ENCODE data around the gene CDH22.

The CDH22 gene

DNA sequence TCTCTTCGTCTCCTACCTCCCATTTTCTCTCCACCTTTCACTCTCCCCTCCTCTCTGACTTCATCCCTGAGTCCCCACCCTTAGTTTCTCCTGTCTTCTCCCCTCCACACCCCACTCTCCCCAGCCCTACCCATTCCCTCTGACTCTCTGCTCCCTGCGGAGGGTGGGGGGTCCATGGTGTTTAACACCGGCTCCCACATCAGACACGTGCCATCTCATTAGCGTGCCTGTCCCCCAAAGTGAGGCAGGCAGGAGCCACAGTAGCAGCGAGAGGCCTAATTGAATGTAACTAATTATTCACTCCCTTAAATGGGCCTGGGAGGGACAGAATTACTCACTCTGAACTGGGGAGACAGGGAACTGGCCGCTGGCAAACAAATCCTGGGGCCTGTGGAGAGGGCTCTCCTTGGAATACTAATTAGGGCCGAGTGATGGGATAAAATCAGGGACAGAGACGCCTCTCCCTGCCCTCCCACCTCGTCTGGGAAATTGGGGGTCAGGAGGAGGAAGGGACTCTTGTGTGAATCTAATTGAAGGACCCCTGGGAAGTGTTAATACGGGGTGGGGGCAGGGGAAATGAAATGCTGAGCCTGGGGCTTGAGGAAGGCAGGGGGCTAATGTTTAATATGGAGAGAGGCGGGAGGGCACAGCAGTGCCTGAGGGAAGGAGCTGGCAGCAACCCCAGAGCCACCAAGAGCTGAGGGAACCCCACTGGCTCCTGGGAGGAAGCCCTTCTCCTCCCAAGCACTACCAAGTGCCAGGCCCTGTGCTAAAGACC, 172.3 kb downstream of the CDH22 start:
- TF ChIP-seq TAF1 (IDR thresholded peaks at IDR 0.05; ENCODE audit: borderline replicate concordance, insufficient read depth, low read length) (no peak), POLR2AphosphoS5 (IDR thresholded peaks at IDR 0.05; ENCODE audit: low read depth, low read length) (no peak)

DNA sequence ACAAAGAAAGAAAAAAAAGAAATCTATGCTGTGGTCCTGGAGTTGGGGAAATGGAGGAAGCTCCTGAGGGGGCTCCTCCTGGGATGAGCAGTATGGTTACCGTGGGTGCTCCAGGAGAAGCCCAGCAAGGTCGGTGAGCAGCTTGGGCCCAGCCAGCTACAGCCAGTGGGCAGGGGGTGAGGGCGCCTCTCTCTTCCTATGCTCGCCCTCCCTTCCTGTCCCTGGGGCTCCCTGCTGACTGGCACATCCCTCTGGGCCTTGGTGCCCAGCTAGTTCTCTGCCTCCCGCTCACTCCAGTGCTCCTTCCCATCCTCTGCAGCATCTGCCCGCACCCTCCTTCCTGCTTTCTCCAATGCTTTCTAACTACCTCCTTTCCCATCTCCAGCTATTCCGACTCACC, 173.6 kb downstream of the CDH22 start:
- TF ChIP-seq FOXP2 (optimal IDR thresholded peaks at IDR 0.05; ENCODE audit: borderline replicate concordance, extremely low read depth, extremely low read length, insufficient read depth) (no peak), SIN3A (IDR thresholded peaks at IDR 0.05; ENCODE audit: borderline replicate concordance, insufficient read depth, low read length) (no peak), POLR2AphosphoS5 (IDR thresholded peaks at IDR 0.05; ENCODE audit: low read depth, low read length) (no peak), TAF1 (IDR thresholded peaks at IDR 0.05; ENCODE audit: borderline replicate concordance, insufficient read depth, low read length) (no peak)
- TF ChIP-seq, protein P1, sequence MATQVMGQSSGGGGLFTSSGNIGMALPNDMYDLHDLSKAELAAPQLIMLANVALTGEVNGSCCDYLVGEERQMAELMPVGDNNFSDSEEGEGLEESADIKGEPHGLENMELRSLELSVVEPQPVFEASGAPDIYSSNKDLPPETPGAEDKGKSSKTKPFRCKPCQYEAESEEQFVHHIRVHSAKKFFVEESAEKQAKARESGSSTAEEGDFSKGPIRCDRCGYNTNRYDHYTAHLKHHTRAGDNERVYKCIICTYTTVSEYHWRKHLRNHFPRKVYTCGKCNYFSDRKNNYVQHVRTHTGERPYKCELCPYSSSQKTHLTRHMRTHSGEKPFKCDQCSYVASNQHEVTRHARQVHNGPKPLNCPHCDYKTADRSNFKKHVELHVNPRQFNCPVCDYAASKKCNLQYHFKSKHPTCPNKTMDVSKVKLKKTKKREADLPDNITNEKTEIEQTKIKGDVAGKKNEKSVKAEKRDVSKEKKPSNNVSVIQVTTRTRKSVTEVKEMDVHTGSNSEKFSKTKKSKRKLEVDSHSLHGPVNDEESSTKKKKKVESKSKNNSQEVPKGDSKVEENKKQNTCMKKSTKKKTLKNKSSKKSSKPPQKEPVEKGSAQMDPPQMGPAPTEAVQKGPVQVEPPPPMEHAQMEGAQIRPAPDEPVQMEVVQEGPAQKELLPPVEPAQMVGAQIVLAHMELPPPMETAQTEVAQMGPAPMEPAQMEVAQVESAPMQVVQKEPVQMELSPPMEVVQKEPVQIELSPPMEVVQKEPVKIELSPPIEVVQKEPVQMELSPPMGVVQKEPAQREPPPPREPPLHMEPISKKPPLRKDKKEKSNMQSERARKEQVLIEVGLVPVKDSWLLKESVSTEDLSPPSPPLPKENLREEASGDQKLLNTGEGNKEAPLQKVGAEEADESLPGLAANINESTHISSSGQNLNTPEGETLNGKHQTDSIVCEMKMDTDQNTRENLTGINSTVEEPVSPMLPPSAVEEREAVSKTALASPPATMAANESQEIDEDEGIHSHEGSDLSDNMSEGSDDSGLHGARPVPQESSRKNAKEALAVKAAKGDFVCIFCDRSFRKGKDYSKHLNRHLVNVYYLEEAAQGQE (IDR thresholded peaks at IDR 0.05; ENCODE audit: insufficient read depth in 1 of 2, low read depth in 2 of 2, low read length in 2 of 2): no peak

DNA sequence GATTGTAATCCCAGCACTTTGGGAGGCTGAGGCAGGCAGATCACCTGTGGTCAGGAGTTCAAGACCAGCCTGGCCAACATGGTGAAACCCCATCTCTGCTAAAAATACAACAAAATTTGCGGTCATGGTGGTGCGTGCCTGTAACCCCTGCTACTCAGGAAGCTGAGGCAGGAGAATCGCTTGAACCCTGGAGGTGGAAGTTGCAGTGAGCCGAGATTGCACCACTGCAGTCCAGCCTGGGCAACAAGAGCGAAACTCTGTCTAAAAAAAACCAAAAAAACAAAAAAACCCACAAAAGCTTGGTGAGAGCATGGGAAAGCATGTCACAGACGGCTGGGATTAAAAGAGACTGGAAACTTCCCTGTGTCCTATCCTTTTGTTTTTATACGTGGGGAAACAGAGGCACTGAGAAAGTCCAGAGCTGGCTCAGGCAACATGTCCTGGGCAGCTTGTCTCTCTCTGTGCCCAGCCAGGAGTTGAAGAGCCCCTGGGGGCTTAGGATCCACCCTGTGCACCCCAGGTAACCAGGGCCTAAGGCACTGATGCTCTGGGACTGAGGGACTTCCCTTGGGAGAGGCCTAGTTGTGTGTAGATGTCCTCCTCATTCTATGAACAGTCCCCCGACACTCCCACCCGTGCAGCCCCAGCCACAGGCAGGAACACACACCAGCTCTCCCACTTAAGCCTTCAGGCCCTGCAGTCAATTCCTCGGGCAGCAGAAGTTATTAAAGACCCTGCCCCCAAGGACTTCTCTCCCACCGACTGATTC, 174.2 kb downstream of the CDH22 start:
- TF ChIP-seq FOXP2 (optimal IDR thresholded peaks at IDR 0.05; ENCODE audit: borderline replicate concordance, extremely low read depth, extremely low read length, insufficient read depth) (no peak), TAF1 (IDR thresholded peaks at IDR 0.05; ENCODE audit: borderline replicate concordance, insufficient read depth, low read length) (no peak), POLR2AphosphoS5 (IDR thresholded peaks at IDR 0.05; ENCODE audit: low read depth, low read length) (no peak), SIN3A (IDR thresholded peaks at IDR 0.05; ENCODE audit: borderline replicate concordance, insufficient read depth, low read length) (no peak)
- TF ChIP-seq, protein P1 (IDR thresholded peaks at IDR 0.05; ENCODE audit: insufficient read depth in 1 of 2, low read depth in 2 of 2, low read length in 2 of 2): no peak

DNA sequence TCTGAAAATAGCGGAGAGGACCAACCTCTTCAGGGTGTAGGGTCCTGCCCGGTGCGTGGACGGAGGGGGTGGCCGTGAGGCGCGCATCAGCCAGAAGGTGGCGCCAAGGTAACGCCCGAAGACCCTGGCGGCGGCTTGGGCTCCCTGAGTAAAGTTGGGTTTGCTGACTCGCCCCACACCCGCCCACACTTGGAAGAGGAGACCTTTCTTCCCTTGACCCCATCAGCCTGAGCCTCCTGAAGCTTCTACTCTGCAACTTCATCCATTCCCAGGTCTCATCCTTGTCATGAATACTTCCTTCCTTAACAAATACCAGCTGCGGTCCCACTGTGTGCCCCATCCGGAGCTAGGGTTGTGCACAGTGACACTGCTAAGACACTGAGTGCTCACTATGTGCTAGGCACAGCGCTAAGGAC, 175.6 kb downstream of the CDH22 start:
- TF ChIP-seq POLR2AphosphoS5 (IDR thresholded peaks at IDR 0.05; ENCODE audit: low read depth, low read length): no peak
- no peak for TF ChIP-seq TAF1 (IDR thresholded peaks at IDR 0.05; ENCODE audit: borderline replicate concordance, insufficient read depth, low read length)
- TF ChIP-seq, protein P1 (IDR thresholded peaks at IDR 0.05; ENCODE audit: insufficient read depth in 1 of 2, low read depth in 2 of 2, low read length in 2 of 2): 0 out of 4 replicates have a peak, but pooled peaks of 1 of the 2 experiments have one; percentile 8
- peak; percentile 36 for TF ChIP-seq FOXP2 (optimal IDR thresholded peaks at IDR 0.05; ENCODE audit: borderline replicate concordance, extremely low read depth, extremely low read length, insufficient read depth)
- no peak for TF ChIP-seq SIN3A (IDR thresholded peaks at IDR 0.05; ENCODE audit: borderline replicate concordance, insufficient read depth, low read length)

DNA sequence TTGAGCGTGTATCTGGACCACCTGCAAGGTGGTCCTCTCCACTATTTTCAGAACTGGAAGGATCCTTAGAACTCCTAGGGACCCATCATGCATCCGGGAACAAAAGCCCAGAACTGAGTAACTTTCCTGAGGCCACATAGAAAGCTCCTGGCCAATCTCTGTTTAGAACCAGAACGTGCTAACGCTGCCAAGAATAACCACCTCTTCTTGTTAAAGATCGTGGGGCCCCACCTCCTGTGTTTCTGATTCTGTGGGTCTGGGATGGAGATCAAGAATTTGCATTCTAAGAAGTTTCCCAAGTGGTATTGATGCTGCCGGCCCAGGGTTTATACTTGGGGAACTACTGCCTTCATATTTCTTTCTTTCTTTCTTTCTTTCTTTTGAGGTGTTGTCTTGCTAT, 176.9 kb downstream of the CDH22 start:
- TF ChIP-seq POLR2AphosphoS5 (IDR thresholded peaks at IDR 0.05; ENCODE audit: low read depth, low read length) (no peak), FOXP2 (optimal IDR thresholded peaks at IDR 0.05; ENCODE audit: borderline replicate concordance, extremely low read depth, extremely low read length, insufficient read depth) (no peak), SIN3A (IDR thresholded peaks at IDR 0.05; ENCODE audit: borderline replicate concordance, insufficient read depth, low read length) (no peak), TAF1 (IDR thresholded peaks at IDR 0.05; ENCODE audit: borderline replicate concordance, insufficient read depth, low read length) (no peak)
- TF ChIP-seq, protein P1 (IDR thresholded peaks at IDR 0.05; ENCODE audit: insufficient read depth in 1 of 2, low read depth in 2 of 2, low read length in 2 of 2): no peak
